HG02973 (cell line): ENCODE measurements around the gene GALNS.
A peak's percentile ranks its signal among the peaks of the same experiment; 100 is the strongest.
"Not testable (repeated sequence)": the region's sequence is repeated elsewhere in the genome, so short reads cannot be mapped to it uniquely, and the experiment has no call there.

Experiments
- ATAC-seq: cut with Tn5 transposase; IDR thresholded peaks from one replicate; pipeline ENCODE4 v1.9.1; 2021; ENCODE audit warnings: moderate library complexity; ENCODE audit not compliant: unreplicated experiment

GALNS gene

GRCh38 chr16:88856828-88857727 lies at the start of gene GALNS, which contains the start of gene TRAPPC2L:
GALNS (minus strand) TSS chr16:88856947; CDS start chr16:88856877, 70 bp downstream.
TRAPPC2L (plus strand) TSS chr16:88857127; CDS start chr16:88857151, 24 bp downstream.
- peak; percentile 65 for ATAC-seq

DNA sequence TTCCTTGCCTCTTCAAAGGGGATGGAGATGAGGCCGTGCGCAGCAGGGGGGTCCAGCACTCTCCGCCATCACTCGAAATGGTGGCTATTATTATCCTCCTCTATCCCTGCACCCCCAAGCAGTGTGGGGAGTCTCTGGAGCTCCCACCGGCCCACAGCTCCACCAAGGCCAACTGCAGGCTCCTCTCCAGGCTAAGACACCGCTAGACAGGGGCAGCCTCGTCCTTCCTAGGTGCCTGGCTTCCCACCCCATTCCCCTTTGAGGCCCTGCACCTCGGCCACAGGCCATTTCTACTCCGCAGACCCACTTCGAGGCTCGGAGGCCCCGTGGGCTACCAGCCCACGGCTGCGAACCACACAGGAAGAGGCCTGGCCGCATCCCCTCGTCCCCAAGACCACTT lies 49.3 kb upstream of the GALNS start:
- no peak for ATAC-seq

- ATAC-seq, result no peak
Measured at GRCh38 chr16:88905563-88905962, 48.8 kb upstream of the GALNS start.

GRCh38 chr16:88904676-88905365 lies 48.1 kb upstream of the GALNS start:
- no peak for ATAC-seq

DNA sequence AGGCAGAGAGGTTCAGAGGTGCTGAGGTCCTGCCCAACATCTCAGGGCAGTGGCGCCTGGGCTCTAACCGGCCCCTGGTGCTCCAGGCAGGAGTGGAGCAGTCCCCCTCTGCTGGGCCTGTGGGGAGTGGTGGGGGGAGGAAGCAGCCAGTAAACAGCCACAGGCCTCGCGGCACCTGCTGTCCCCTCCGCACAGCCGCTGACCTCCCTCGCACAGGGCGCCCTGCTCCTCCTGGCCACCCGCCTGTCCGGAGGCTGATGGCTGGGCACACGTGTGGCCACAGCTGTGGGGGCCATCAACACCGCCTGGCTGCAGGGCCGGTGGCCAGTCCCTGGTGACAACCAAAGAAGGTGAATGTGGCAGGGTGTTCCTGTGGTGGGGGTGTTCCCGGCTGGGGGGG lies 46.5 kb upstream of the GALNS start:
- no peak for ATAC-seq

DNA sequence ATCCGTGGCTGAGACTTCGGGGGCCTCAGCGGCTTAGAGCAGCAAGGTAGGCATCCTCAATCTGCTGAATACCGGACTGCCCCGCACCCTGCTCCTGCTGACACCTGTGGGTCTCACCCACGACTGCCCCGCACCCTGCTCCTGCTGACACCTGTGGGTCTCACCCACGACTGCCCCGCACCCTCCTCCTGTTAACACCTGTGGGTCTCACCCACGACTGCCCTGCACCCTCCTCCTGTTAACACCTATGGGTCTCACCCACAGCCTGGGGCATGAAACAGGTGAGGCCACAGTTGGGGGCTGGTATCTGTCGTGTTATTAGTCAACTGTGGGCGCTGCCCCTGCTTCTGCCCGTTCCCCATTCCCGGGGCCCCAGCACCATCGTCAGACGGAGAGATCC lies 46.0 kb upstream of the GALNS start:
- ATAC-seq, result no peak

DNA sequence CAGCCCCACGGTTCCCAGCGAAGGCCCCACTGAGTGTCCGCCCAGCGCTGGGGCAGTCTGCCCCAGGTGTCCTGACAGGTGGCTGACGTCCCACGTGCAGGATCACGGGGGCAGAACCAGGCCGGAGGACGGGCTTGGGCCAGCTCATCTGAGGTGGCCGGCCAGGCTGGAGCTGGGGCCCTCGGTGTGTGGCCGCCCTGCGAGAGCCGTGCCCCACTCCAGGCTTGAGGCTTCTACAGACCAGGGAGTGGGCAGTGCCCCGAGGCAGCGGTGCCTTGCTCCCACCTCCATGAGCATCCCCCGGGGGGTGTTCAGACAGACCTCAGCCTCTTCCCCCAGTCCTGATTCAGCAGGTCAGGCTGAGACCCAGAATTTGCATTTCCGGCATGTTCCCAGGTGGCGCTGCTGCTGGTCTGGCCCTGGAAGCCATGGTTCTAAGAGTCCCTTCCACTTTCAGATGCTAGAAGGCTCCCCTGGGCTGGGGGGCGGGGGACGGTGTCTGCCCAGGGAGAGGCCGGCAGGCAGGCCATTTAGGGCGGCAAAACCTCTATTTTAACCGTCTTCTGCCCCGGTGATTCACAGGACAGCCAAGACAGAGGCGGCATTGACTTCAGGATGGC lies 45.1 kb upstream of the GALNS start:
- ATAC-seq, result no peak

DNA sequence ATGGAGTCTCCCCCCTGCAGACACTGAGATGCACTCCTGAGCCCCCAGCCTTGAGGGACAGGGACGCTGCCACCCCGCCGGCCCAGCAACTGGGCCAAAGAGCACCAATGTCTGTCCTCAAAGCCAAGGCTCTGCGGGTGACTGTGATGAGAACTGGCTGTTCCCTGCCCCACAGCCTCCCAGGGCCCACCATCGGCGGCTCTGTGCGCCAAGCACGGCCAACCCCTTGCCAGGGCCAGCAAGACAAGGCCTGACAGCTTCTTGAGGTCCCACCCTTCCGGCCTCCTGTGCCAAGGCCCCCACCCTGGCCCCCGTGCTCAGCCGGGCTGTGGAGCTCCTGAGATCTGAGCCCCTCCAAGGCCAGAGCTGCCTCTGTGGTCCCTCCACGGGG lies 43.9 kb upstream of the GALNS start:
- ATAC-seq, result no peak

- ATAC-seq, result no peak
Measured at GRCh38 chr16:88899901-88900661, 43.3 kb upstream of the GALNS start.

- ATAC-seq, result no peak
Measured at GRCh38 chr16:88897696-88898425, 41.1 kb upstream of the GALNS start.

DNA sequence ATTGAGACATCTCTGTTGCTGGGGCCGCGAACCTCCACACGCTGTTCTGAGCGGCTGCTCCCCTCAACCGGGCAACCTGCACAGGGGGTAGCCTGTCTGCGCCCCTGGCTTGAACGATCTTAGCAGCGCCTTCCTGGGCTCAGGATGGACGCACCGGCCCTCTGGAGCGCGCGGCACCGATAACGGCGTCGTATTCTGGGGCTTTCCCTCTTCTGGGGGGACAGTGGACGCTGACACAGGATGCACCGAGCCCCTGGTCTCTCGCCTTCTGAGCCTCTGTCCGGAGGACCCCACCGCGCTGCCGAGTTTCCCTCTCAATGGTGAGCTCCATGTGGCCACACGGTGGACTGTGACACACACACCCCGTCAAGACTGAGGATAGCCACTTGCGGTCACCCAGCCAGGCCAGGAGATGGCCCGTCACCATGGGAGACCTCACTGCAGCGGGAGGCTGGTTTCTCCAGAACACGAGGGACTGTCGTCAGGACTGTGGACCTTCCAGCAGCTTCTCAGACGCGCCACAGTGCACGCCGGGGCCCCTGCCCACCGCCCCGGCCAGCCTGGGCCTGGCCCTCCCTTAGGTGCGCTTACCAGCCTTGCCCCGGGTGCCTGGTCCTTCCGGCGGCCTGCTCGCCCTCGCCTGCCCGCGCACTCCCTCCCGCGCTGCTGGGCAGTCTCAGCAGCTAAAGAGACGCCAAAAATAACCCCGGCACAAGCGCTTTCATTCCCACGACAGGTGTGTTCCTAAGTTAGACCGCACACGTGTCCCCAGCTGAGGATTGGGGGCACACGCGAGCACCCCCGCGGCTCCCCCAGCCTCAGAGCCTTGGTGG lies 39.7 kb upstream of the GALNS start:
- no peak for ATAC-seq

- no peak for ATAC-seq
Measured at GRCh38 chr16:88895335-88895734, 38.6 kb upstream of the GALNS start.

- ATAC-seq, result no peak
Measured at GRCh38 chr16:88894681-88895300, 38.0 kb upstream of the GALNS start.

DNA sequence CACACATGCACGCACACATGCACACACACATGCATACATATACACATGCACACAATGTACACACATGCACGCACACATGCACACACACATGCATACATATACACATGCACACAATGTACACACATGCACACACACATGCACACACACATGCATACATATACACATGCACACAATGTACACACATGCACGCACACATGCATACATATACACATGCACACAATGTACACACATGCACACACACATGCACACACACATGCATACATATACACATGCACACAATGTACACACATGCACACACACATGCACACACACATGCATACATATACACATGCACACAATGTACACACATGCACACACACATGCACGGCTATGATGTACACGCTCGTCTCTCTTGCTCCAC lies 37.5 kb upstream of the GALNS start:
- not testable (repeated sequence) for ATAC-seq

GRCh38 chr16:88893127-88893968 lies 36.6 kb upstream of the GALNS start:
- ATAC-seq, result no peak

- ATAC-seq, result no peak
Measured at GRCh38 chr16:88892065-88892464, 35.3 kb upstream of the GALNS start.

- ATAC-seq, result no peak
Measured at GRCh38 chr16:88891083-88891482, 34.3 kb upstream of the GALNS start.
